HS-27A (cell line): ENCODE measurements around the gene MRTFB.
"Not testable (repeated sequence)": the region's sequence is repeated elsewhere in the genome, so short reads cannot be mapped to it uniquely, and the experiment has no call there.

Experiments used
- DNase-seq: peaks from one replicate; pipeline ENCODE4 v3.0.0-alpha.2; 2012; ENCODE audit warnings: low read depth, missing footprints

Gene MRTFB

DNA sequence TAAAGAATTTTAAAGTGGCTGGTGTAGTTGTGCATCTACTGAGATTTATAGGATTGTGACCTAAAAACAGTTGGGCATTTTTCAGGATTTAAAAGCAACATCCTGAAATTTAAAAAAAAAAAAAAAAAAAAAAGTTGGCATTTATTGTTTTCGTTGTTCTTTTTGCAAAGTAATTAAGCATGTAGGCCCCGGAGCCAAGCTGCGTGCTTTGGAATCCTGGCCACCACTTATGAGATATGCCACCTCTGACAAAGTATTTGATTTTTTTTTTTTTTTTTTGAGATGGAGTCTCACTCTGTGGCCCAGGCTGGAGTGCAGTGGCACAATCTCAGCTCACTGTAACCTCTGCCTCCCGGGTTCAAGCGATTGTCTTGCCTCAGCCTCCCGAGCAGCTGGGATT, 112.8 kb downstream of the MRTFB start:
- DNase-seq: not testable (repeated sequence)

GRCh38 chr16:14186007-14186794, 115.1 kb downstream of the MRTFB start:
- no peak for DNase-seq

DNA sequence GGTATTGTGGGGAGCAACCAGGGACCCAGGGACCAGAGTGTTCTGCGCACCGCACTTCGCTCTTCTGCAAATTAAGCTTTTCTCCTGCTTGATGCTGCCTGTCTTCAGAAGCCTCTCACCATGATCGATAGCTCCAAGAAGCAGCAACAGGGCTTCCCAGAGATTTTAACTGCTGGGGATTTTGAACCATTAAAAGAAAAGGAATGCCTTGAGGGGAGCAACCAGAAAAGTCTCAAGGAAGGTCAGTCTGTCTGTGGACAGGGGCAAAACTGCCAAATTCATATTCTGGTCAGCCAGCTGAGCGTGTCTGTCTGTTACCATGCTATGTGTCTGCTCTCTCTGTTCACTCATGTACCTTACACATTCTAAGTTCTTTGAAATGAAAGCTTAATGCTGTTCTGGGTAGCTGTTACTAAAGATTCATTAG, 115.7 kb downstream of the MRTFB start:
- no peak for DNase-seq

DNA sequence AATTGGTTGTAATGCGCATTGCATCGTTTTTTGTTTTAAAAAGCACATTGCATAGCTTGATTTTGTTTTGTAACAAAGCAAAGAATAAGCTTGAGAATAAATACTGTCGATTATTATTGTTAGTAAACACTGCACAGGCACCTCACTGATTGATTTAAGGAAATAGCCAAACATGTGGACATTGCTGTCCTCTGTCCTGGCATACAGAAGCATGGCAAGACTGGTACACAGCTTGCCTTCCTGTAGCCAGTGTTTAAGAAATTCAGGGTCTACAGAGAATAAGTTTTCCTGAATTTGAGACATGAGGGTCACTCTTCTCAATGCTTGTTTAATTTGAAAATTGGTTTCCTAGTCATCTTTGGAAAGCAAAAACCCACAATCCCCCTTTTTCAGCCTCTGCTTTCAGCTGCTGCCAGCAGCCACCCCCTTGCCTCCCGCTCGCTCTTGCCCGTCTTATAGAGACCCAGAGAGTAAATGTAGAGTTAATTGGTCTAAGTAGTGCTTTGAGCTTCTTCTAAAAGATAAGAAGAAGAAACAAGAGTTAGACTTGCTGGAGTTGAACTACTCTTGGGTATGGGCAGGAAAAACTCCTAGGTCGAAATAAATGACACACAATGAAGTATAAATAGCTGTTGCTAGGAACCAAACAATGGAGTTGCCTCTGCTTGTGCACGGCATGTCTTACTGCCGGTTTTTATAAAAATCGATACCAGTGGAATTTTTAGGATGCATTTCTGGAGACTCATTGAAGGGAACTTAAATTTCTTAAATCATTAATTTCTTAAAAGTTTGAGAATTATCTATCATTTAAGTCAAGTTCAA, 116.6 kb downstream of the MRTFB start:
- no peak for DNase-seq

DNA sequence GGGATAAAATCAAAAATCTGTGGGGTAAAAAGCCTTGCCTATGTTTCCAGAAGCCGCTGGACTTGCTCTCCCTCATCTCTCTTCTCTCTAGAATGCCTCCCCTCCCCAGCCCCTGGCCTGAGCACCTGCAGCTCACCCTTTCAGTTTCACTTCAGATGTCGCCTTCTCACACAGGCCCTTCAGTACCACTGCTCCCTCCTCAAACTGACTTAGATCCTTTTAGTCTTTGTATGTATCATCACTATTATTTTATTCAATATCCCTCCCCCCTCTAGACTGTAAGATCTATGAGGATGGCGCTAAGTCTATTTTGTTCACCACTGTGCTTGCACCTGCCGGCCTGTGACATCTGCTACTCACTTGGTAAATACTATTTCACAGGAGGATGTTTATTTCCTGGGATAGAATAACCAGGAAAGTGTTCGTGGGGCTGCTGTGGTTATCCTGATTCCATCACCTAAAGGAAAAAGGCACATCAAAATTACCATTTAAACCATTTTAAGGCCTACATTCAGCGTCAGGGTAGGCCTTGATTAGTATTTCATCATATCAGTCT, 122.3 kb downstream of the MRTFB start:
- no peak for DNase-seq

DNA sequence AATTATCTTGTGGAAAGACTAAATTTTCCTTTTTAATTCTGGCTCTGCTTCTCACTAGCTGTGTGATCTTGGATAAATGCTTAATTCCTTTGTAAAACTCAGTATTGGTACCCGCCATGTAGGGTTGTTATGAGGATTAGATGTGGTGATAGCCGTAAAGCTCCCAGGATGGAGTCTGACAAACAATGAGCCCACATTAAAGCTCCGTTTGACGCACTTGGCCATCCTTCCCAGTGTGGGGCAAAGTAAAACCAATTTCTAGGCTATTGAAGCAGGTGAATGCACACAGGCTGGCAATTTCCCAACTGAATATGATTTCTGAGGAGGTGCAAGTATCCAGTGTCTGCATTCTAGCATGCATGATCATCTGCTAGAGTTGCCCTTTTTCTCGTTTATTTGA, 123.6 kb downstream of the MRTFB start:
- no peak for DNase-seq

GRCh38 chr16:14196011-14196410, 124.9 kb downstream of the MRTFB start:
- DNase-seq: no peak

GRCh38 chr16:14196539-14196938, 125.4 kb downstream of the MRTFB start:
- DNase-seq: no peak

GRCh38 chr16:14198012-14198411, 126.9 kb downstream of the MRTFB start:
- no peak for DNase-seq

GRCh38 chr16:14198572-14198971, 127.5 kb downstream of the MRTFB start:
- no peak for DNase-seq

- no peak for DNase-seq
Measured at GRCh38 chr16:14199199-14199598, 128.1 kb downstream of the MRTFB start.

- DNase-seq: no peak
Measured at GRCh38 chr16:14199624-14200023, 128.5 kb downstream of the MRTFB start.

DNA sequence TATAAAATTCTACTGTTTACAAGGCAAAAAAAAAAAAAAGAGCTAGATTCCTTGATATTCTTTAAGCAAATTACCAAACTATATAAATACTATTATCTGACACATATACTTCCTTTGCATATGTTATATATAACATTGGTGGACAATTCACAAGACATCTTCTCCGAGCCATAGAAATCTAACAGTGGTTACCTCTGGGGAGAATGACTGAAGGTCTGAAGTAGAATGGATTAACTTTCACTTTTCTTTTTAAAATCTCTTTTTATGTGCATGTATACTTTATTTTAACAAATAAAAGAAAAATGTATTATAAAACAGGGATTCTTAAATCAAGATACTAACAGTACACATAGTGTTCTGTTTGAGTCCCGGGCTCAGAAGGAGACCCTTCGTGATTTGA, 131.0 kb downstream of the MRTFB start:
- no peak for DNase-seq

GRCh38 chr16:14202697-14203096, 131.6 kb downstream of the MRTFB start:
- no peak for DNase-seq

GRCh38 chr16:14203166-14203565, 132.0 kb downstream of the MRTFB start:
- no peak for DNase-seq

GRCh38 chr16:14205666-14206065, 134.5 kb downstream of the MRTFB start:
- DNase-seq: no peak

GRCh38 chr16:14211856-14212543, 140.9 kb downstream of the MRTFB start:
- no peak for DNase-seq

- DNase-seq: no peak
Measured at GRCh38 chr16:14215941-14216340, 144.8 kb downstream of the MRTFB start.

DNA sequence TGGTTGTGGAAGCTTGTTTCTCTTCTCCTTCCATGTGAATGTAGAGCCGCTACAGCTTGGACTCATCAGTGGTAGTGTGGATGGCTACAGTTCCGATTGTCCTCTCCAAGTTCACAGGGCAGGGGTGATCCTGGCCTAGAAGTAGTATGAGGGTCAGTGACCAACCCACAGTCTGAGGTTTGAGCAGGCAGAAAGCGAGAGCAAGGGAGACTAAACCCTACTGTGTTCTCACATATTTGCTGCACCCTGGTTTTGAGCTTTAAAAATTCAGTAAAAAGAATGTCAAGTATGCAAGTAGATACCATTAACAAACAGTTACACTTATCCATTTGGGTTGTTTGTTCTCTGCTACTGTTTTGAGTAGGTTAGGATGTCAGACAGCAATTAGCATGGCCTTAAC, 148.9 kb downstream of the MRTFB start:
- no peak for DNase-seq

GRCh38 chr16:14223632-14224031, 152.5 kb downstream of the MRTFB start:
- no peak for DNase-seq

DNA sequence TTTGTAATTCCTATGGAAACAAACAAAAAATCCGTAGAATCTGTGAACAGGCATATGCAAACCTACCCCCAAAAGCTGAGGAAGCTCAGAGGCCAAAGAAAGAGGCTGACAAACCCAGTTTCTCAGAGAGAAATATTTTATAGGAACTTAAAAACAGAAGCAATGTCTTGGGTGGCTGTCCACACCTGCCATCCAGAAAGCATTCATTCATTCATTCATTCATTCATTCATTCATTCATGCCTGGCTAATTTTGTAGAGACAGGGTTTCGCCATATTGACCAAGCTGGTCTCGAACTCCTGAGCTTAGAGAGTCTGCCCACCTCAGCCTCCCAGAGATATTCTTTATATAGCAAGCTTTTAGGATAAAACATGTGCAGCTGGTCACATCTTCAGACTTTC, 154.3 kb downstream of the MRTFB start:
- no peak for DNase-seq

DNA sequence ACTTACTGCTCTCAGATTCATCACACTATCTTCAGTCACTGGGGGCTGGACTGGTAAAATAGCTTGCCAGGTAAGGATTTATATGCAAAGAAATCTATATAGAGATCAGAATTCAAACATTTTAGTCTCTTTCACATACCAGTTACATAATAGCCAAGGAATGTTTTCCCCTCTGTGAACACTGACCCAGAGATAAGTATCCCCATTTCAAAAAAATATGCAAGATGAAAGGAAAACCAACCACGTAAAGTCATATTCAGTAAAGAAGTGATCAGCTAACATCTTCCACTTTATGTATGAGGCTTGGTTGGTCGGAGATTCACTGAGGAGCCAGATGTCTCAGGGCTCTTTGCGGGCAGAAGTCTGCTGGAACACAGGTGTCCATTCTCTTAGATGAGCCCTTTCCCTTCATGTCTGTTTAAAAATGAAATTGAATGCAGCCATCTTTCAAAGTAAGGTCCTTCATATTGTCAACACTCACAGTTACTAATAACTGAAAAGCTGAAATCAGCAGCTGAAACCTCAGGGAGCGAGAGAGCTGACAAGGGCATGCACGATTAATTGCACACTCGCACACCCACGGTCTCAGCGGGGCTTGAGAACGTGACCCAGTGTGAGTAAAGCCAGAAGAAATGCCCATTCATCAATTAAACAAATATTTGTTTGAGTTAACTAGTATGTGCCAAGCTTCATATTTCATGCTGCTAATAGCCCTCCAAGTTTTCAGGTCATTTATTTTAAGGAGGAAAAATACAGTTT, 161.2 kb downstream of the MRTFB start:
- DNase-seq: no peak
